A549 (cell line): ENCODE measurements around the gene CD7.

ENCODE experiments used
- BCL3 ChIP-seq: fragments of >200 bp; sonication (Bioruptor Twin); formaldehyde crosslinking; IDR thresholded peaks from 3 replicates; pipeline ENCODE4 v1.6.1; 2016
- CEBPB ChIP-seq, 2 experiments: fragments of >200 bp in 1 of 2; sonication (Bioruptor Twin) in 1 of 2; formaldehyde crosslinking in 1 of 2; IDR thresholded peaks; 2 replicates each; pipeline ENCODE4 v1.6.1; 2012 to 2016
- CTCF ChIP-seq: fragments of >200 bp; sonication (Bioruptor Twin); formaldehyde crosslinking; IDR thresholded peaks from 3 replicates; pipeline ENCODE4 v1.5.1; 2016
- ESRRA ChIP-seq: fragments of 150-350 bp; IDR thresholded peaks from 2 replicates; pipeline ENCODE4 v1.6.1; 2014; ENCODE audit warnings: mild to moderate bottlenecking, low read length, borderline replicate concordance
- JUN ChIP-seq, 2 experiments: fragments of >200 bp; sonication (Bioruptor Twin); formaldehyde crosslinking; IDR thresholded peaks; 2 replicates in 1 of 2; 3 replicates in 1 of 2; pipeline ENCODE4 v1.6.1; 2016 to 2017
- KDM1A ChIP-seq: fragments of 200-600 bp; sonication (generic); IDR thresholded peaks from 2 replicates; pipeline ENCODE4 v1.6.1; 2016; ENCODE audit warnings: low read depth, mild to moderate bottlenecking
- KDM5A ChIP-seq: fragments of 200-600 bp; sonication (generic); IDR thresholded peaks from 2 replicates; pipeline ENCODE4 v1.6.1; 2016; ENCODE audit warnings: antibody characterized with exemption, mild to moderate bottlenecking
- MAX ChIP-seq: IDR thresholded peaks from 2 replicates; pipeline ENCODE4 v1.6.1; 2012
- POLR2AphosphoS2 ChIP-seq: conservative IDR thresholded peaks from 2 replicates; pipeline ENCODE4 v1.6.1; 2012; ENCODE audit warnings: low read length, improper control_type of control experiment, inconsistent platforms
- REST ChIP-seq: fragments of 200-600 bp; sonication (generic); IDR thresholded peaks from 2 replicates; pipeline ENCODE4 v1.6.1; 2016; ENCODE audit warnings: antibody characterized with exemption, mild to moderate bottlenecking, moderate library complexity
- SMC3 ChIP-seq: fragments of >200 bp; sonication (Bioruptor Twin); formaldehyde crosslinking; IDR thresholded peaks from 3 replicates; pipeline ENCODE4 v1.6.1; 2018; ENCODE audit warnings: inconsistent platforms

- TF ChIP-seq JUN (IDR thresholded peaks at IDR 0.05) = no peak
- TF ChIP-seq CTCF = no peak
- TF ChIP-seq POLR2AphosphoS2 = no peak
- no peak for TF ChIP-seq SMC3
- TF ChIP-seq KDM5A = no peak
- no peak for TF ChIP-seq REST
- no peak for TF ChIP-seq BCL3
- no peak for TF ChIP-seq CEBPB (IDR thresholded peaks at IDR 0.05)
- no peak for TF ChIP-seq KDM1A
- TF ChIP-seq MAX = no peak
- no peak for TF ChIP-seq ESRRA
These were observed 40.0 kb upstream of the CD7 start for GRCh38 chr17:82357394-82357793.
